K562 (cell line): ENCODE measurements around the gene NR3C2.

Experiments
- ARNT ChIP-seq, 2 experiments: fragments of 450-650 bp; IDR thresholded peaks; 2 replicates each; pipeline ENCODE4 v1.6.1; 2016; ENCODE audit warnings: mild to moderate bottlenecking in 1 of 2
- CTCF ChIP-seq, 3 experiments: IDR thresholded peaks in 2 of 3; conservative IDR thresholded peaks in 1 of 3; 2 replicates each; pipeline ENCODE4 v1.5.1; 2011 to 2012; ENCODE audit warnings: low read length in 3 of 3, mild to moderate bottlenecking in 3 of 3, control low read depth in 2 of 3, improper control_type of control experiment in 1 of 3, inconsistent platforms in 1 of 3, low read depth in 1 of 3, mixed read lengths in 1 of 3, moderate library complexity in 1 of 3; ENCODE audit not compliant: insufficient read depth in 2 of 3
- GTF2F1 ChIP-seq: IDR thresholded peaks from 2 replicates; pipeline ENCODE4 v1.6.1; 2011; ENCODE audit warnings: low read depth, low read length, improper control_type of control experiment
- HDAC2 ChIP-seq: fragments of 450-650 bp; IDR thresholded peaks from 2 replicates; pipeline ENCODE4 v1.6.1; 2016; ENCODE audit warnings: mild to moderate bottlenecking
- MYNN ChIP-seq, 2 experiments: sonication (generic); formaldehyde crosslinking in 1 of 2; IDR thresholded peaks; 2 replicates each; pipeline versions ENCODE4 v1.5.0 to v1.6.1; 2016 to 2020; ENCODE audit warnings: antibody characterized with exemption in 1 of 2, missing genetic modification reagents in 1 of 2
- NFRKB ChIP-seq: fragments of 450-650 bp; IDR thresholded peaks from 2 replicates; pipeline ENCODE4 v1.6.1; 2016; ENCODE audit warnings: low read depth
- PHB2 ChIP-seq: fragments of 450-650 bp; IDR thresholded peaks from 2 replicates; pipeline ENCODE4 v1.6.1; 2017; ENCODE audit warnings: low read depth
- POLR2AphosphoS5 ChIP-seq: IDR thresholded peaks from 2 replicates; pipeline ENCODE4 v1.6.1; 2011; ENCODE audit warnings: mild to moderate bottlenecking, low read depth, low read length, moderate library complexity; ENCODE audit not compliant: control insufficient read depth, insufficient read depth
- SLC30A9 ChIP-seq: fragments of 250-450 bp; sonication (Bioruptor Pico); IDR thresholded peaks from 2 replicates; pipeline ENCODE4 v1.8.0; 2022; ENCODE audit warnings: mild to moderate bottlenecking, moderate library complexity
- SMARCB1 ChIP-seq: IDR thresholded peaks from 2 replicates; pipeline ENCODE4 v1.6.1; 2011; ENCODE audit warnings: improper control_type of control experiment, low read depth; ENCODE audit not compliant: insufficient read length
- TBP ChIP-seq: optimal IDR thresholded peaks from 2 replicates; pipeline ENCODE3; 2011; ENCODE audit warnings: low read depth, low read length, improper control_type of control experiment
- TF ChIP-seq, protein P1 (sequence below): fragments of 250-450 bp; sonication (Bioruptor Pico); IDR thresholded peaks from 2 replicates; pipeline ENCODE4 v1.8.0; 2022; ENCODE audit warnings: moderate library complexity, mild to moderate bottlenecking, inconsistent platforms
- TF ChIP-seq, protein P2 (sequence below): fragments of 250-450 bp; sonication (Bioruptor Pico); IDR thresholded peaks from 2 replicates; pipeline ENCODE4 v1.8.0; 2021; ENCODE audit warnings: moderate library complexity, mild to moderate bottlenecking, inconsistent platforms

GRCh38 chr4:148154769-148155168, 287.4 kb downstream of the NR3C2 start:
- TF ChIP-seq HDAC2 (no peak), GTF2F1 (no peak), CTCF (IDR thresholded peaks at IDR 0.05 in 2 of 3, conservative IDR thresholded peaks at IDR 0.05 in 1 of 3; ENCODE audit: insufficient read depth in 2 of 3, low read depth in 1 of 3, low read length in 3 of 3) (no peak), SLC30A9 (no peak), POLR2AphosphoS5 (no peak), MYNN (IDR thresholded peaks at IDR 0.05) (no peak), MYNN (CRISPR knock-in tag; IDR thresholded peaks at IDR 0.05) (no peak), SMARCB1 (no peak), NFRKB (no peak), PHB2 (no peak), TBP (no peak), ARNT (IDR thresholded peaks at IDR 0.05) (no peak)
- TF ChIP-seq, protein P1, sequence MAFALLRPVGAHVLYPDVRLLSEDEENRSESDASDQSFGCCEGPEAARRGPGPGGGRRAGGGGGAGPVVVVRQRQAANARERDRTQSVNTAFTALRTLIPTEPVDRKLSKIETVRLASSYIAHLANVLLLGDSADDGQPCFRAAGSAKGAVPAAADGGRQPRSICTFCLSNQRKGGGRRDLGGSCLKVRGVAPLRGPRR (CRISPR knock-in tag) = no peak
- TF ChIP-seq, protein P2, sequence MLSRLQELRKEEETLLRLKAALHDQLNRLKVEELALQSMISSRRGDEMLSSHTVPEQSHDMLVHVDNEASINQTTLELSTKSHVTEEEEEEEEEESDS (CRISPR knock-in tag) = no peak
